Mucosa of rectum (tissue), 2 donors: ENCODE measurements around the gene GRK1.

ENCODE experiments used
- H3K27ac ChIP-seq, 2 donors: one replicate each; pipeline ENCODE4 v1.7.0; 2013; ENCODE audit warnings: inconsistent platforms in 2 of 2, low read depth in 2 of 2, low read length in 2 of 2
- H3K27me3 ChIP-seq, 2 donors: one replicate each; pipeline ENCODE4 v1.7.0; 2013; ENCODE audit warnings: low read length in 2 of 2; ENCODE audit not compliant: control insufficient read depth in 2 of 2, insufficient read depth in 2 of 2
- H3K36me3 ChIP-seq, 2 donors: one replicate each; pipeline ENCODE4 v1.7.0; 2013; ENCODE audit warnings: low read length in 2 of 2; ENCODE audit not compliant: control insufficient read depth in 2 of 2, insufficient read depth in 2 of 2
- H3K4me1 ChIP-seq, 2 donors: one replicate each; pipeline ENCODE4 v1.7.0; 2013; ENCODE audit warnings: low read length in 2 of 2, mild to moderate bottlenecking in 1 of 2; ENCODE audit not compliant: control insufficient read depth in 2 of 2, insufficient read depth in 2 of 2
- H3K4me3 ChIP-seq, 2 donors: one replicate each; pipeline ENCODE4 v1.7.0; 2013; ENCODE audit warnings: low read length in 2 of 2
- H3K9ac ChIP-seq, 2 donors: one replicate each; pipeline ENCODE4 v1.7.0; 2013; ENCODE audit warnings: low read length in 2 of 2, low read depth in 1 of 2, mild to moderate bottlenecking in 1 of 2
- H3K9me3 ChIP-seq, 2 donors: one replicate each; pipeline ENCODE4 v1.7.0; 2013; ENCODE audit warnings: low read length in 2 of 2; ENCODE audit not compliant: control insufficient read depth in 2 of 2
- donor health status: healthy.
- donor health status: Normal muscosa, but diverticular disease.

Gene GRK1

GRCh38 chr13:113776231-113777125 is 109.5 kb downstream of the GRK1 start:
- Histone ChIP-seq H3K27ac (no peak overlapping the region), H3K36me3 (no peaks in the 10 kb centered on the region), H3K4me3 (no peak overlapping the region), H3K27me3 (peaks cover 0 to 4% of the 10 kb centered on the region in 2 donors), H3K9me3 (no peaks in the 10 kb centered on the region), H3K4me1 (no peaks in the 10 kb centered on the region), H3K9ac (no peak overlapping the region)

GRCh38 chr13:113777311-113778260 is 110.6 kb downstream of the GRK1 start:
- H3K9me3 ChIP-seq, result no peaks in the 10 kb centered on the region
- no peaks in the 10 kb centered on the region for H3K36me3 ChIP-seq
- no peak overlapping the region for H3K4me3 ChIP-seq
- H3K27me3 ChIP-seq, result peaks cover 0 to 4% of the 10 kb centered on the region in 2 donors
- H3K27ac ChIP-seq, result no peak overlapping the region
- no peaks in the 10 kb centered on the region for H3K4me1 ChIP-seq
- H3K9ac ChIP-seq, result no peak overlapping the region

GRCh38 chr13:113781571-113781970 is 114.6 kb downstream of the GRK1 start:
- no peak overlapping the region for H3K4me3 ChIP-seq
- H3K27me3 ChIP-seq, result peaks cover 0 to 4% of the 10 kb centered on the region in 2 donors
- no peak overlapping the region for H3K27ac ChIP-seq
- no peaks in the 10 kb centered on the region for H3K4me1 ChIP-seq
- H3K9ac ChIP-seq, result no peak overlapping the region
- H3K36me3 ChIP-seq, result no peaks in the 10 kb centered on the region
- H3K9me3 ChIP-seq, result no peaks in the 10 kb centered on the region

- no peaks in the 10 kb centered on the region for H3K4me1 ChIP-seq
- no peaks in the 10 kb centered on the region for H3K9me3 ChIP-seq
- no peaks in the 10 kb centered on the region for H3K36me3 ChIP-seq
- H3K27me3 ChIP-seq, result peaks cover 0 to under 1% of the 10 kb centered on the region in 2 donors
- H3K9ac ChIP-seq, result no peak overlapping the region
- H3K27ac ChIP-seq, result no peak overlapping the region
- no peak overlapping the region for H3K4me3 ChIP-seq
Observed at GRCh38 chr13:113782472-113782871, 115.5 kb downstream of the GRK1 start.

GRCh38 chr13:113783200-113783881 is 116.3 kb downstream of the GRK1 start:
- peaks cover 0 to 4% of the 10 kb centered on the region in 2 donors for H3K27me3 ChIP-seq
- H3K9me3 ChIP-seq, result no peaks in the 10 kb centered on the region
- H3K36me3 ChIP-seq, result no peaks in the 10 kb centered on the region
- H3K27ac ChIP-seq, result no peak overlapping the region
- no peak overlapping the region for H3K9ac ChIP-seq
- no peak overlapping the region for H3K4me3 ChIP-seq
- H3K4me1 ChIP-seq, result no peaks in the 10 kb centered on the region

GRCh38 chr13:113783966-113784644 is 117.1 kb downstream of the GRK1 start:
- no peaks in the 10 kb centered on the region for H3K9me3 ChIP-seq

GRCh38 chr13:113784645-113785024 is 117.6 kb downstream of the GRK1 start:
- H3K4me3 ChIP-seq, result no peak overlapping the region
- H3K36me3 ChIP-seq, result no peaks in the 10 kb centered on the region
- no peak overlapping the region for H3K9ac ChIP-seq
- H3K4me1 ChIP-seq, result no peaks in the 10 kb centered on the region
- no peaks in the 10 kb centered on the region for H3K9me3 ChIP-seq
- no peak overlapping the region for H3K27ac ChIP-seq
- peaks cover 0 to 9% of the 10 kb centered on the region in 2 donors for H3K27me3 ChIP-seq

More at GRCh38 chr13:113783966-113784644, 117.1 kb downstream of the GRK1 start:
- H3K4me3 ChIP-seq, result no peak overlapping the region
- H3K4me1 ChIP-seq, result no peaks in the 10 kb centered on the region
- H3K27me3 ChIP-seq, result peaks cover 0 to 6% of the 10 kb centered on the region in 2 donors
- no peak overlapping the region for H3K27ac ChIP-seq
- no peaks in the 10 kb centered on the region for H3K36me3 ChIP-seq
- no peak overlapping the region for H3K9ac ChIP-seq

GRCh38 chr13:113785051-113786010 is 118.3 kb downstream of the GRK1 start:
- peaks cover 0 to 9% of the 10 kb centered on the region in 2 donors for H3K27me3 ChIP-seq

More at GRCh38 chr13:113785051-113786010, 118.3 kb downstream of the GRK1 start:
- H3K9ac ChIP-seq, result no peak overlapping the region
- H3K27ac ChIP-seq, result no peak overlapping the region
- H3K4me1 ChIP-seq, result no peaks in the 10 kb centered on the region
- no peak overlapping the region for H3K4me3 ChIP-seq
- H3K9me3 ChIP-seq, result no peaks in the 10 kb centered on the region
- no peaks in the 10 kb centered on the region for H3K36me3 ChIP-seq
